Measurements from ENCODE around the gene PCP4.

PCP4 gene

DNA sequence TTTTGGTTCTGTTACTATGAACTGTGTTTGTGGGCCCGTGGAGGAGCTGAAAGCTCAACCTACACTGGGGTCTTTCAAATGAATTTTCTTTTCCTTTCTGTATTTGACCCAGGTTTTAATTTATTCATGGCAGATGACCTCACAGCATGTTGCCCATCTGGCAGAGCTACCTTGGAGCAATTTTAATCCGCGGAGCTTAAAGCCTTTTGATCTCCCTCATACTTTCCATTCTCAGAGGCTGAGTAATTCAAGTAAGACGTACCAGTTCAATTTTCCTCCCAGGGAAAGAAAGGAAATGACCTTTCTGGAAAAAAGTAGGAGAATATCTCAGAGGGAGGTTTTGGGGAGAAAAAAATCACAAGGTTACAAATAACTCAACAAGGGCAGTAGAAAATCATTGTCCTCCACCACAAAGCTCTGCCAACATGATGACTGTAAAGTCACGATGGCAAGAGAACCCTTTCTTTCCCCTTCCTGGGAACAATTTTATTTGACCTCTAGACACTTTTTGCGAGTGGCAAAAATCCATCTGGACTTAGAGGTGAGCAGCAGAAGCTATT, 21.6 kb upstream of the PCP4 start:
- H3K27ac ChIP-seq (ENCODE audit: low read depth in 2 of 2, low read length in 2 of 2): no peak overlapping the region
- no peak overlapping the region for H3K9ac ChIP-seq (ENCODE audit: low read depth in 1 of 2, low read length in 2 of 2)
- H3K4me1 ChIP-seq (ENCODE audit: control insufficient read depth in 2 of 2, insufficient read depth in 2 of 2, low read length in 2 of 2): no peaks in the 10 kb centered on the region
- H3K27me3 ChIP-seq (ENCODE audit: control insufficient read depth in 2 of 2, insufficient read depth in 2 of 2, low read length in 2 of 2): no peaks in the 10 kb centered on the region
- H3K9me3 ChIP-seq (ENCODE audit: control insufficient read depth in 2 of 2, low read length in 2 of 2): no peaks in the 10 kb centered on the region
- no peaks in the 10 kb centered on the region for H3K36me3 ChIP-seq (ENCODE audit: control insufficient read depth in 2 of 2, insufficient read depth in 2 of 2, low read length in 2 of 2)
- no peak overlapping the region for H3K4me3 ChIP-seq (ENCODE audit: low read length in 2 of 2)

DNA sequence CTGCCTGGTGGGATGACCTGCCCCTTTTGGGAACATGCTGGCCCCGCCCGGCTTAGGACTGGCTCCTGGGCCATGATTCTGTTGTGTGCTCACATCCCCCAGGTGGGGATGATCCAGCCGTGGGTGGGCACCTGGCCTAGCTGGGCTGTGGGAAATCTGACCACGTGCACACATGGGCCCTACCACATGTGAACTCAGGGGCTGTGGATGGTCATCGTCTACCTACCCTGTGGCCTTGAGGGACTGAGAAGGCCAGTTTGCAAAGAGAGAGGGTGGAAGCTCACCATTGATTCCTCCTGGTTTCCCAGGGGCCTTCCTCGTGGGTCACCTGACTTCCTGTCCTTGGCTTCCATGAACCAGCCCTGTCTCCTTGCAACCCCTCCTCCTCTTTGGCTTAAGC, 19.4 kb upstream of the PCP4 start:
- no peak overlapping the region for H3K9ac ChIP-seq (ENCODE audit: low read depth in 1 of 2, low read length in 2 of 2)
- no peak overlapping the region for H3K27ac ChIP-seq (ENCODE audit: low read depth in 2 of 2, low read length in 2 of 2)
- no peak overlapping the region for H3K4me3 ChIP-seq (ENCODE audit: low read length in 2 of 2)
- no peaks in the 10 kb centered on the region for H3K9me3 ChIP-seq (ENCODE audit: control insufficient read depth in 2 of 2, low read length in 2 of 2)
- H3K36me3 ChIP-seq (ENCODE audit: control insufficient read depth in 2 of 2, insufficient read depth in 2 of 2, low read length in 2 of 2): no peaks in the 10 kb centered on the region
- H3K27me3 ChIP-seq (ENCODE audit: control insufficient read depth in 2 of 2, insufficient read depth in 2 of 2, low read length in 2 of 2): no peaks in the 10 kb centered on the region
- H3K4me1 ChIP-seq (ENCODE audit: control insufficient read depth in 2 of 2, insufficient read depth in 2 of 2, low read length in 2 of 2): no peaks in the 10 kb centered on the region

DNA sequence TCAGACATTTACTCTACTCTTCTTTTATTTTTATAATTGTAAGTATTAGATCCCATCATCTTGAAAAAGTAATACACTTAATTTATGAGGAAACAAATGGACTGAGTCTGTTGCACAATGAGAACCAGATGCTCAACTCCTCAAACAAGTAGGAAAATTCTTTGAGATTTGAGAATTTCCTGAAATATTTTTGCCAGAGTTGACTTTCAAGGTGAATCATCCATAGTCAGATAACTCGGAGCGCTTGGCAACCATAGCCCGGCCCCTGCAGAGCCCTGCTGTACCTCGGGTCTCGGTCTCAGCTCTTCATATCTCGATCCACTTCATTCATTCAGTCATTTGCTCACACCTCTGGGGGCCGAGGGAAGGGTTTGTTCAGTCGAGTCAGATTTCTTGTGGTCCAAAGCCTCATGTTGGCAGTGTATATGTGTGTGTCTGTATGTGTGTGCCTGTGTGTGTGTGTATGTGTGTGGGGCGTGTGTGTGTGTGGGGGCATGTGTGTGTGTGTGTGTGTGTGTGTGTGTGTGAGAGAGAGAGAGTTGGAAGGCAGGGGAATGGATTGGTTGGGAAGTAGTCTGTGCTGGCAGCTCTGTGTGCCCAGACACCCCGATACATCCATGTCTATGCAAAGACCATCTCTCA, 18.1 kb upstream of the PCP4 start:
- Histone ChIP-seq H3K27ac (ENCODE audit: low read depth in 2 of 2, low read length in 2 of 2) (no peak overlapping the region), H3K36me3 (ENCODE audit: control insufficient read depth in 2 of 2, insufficient read depth in 2 of 2, low read length in 2 of 2) (no peaks in the 10 kb centered on the region), H3K27me3 (ENCODE audit: control insufficient read depth in 2 of 2, insufficient read depth in 2 of 2, low read length in 2 of 2) (no peaks in the 10 kb centered on the region), H3K9me3 (ENCODE audit: control insufficient read depth in 2 of 2, low read length in 2 of 2) (no peaks in the 10 kb centered on the region), H3K4me1 (ENCODE audit: control insufficient read depth in 2 of 2, insufficient read depth in 2 of 2, low read length in 2 of 2) (no peaks in the 10 kb centered on the region), H3K4me3 (ENCODE audit: low read length in 2 of 2) (no peak overlapping the region), H3K9ac (ENCODE audit: low read depth in 1 of 2, low read length in 2 of 2) (no peak overlapping the region)

DNA sequence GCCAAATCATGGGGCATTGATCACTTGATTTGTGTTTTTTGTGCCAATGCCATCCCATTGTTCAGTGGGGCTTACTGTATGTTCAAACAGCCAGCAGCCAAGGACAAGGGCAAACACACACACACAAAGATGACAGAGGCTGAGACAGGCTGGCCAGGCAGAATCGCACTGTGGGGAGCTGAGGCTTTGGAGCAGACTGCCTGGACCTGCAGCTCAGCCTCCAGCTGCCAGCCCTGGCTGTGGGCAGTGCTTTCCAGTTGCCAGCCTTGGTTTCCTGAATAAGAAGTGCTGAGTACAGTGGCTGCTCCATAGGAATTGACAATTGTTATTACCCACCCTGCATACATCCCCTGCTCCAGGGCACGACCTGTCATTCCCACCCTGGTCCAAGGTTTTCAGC, 16.9 kb upstream of the PCP4 start:
- H3K36me3 ChIP-seq (ENCODE audit: control insufficient read depth in 2 of 2, insufficient read depth in 2 of 2, low read length in 2 of 2): no peaks in the 10 kb centered on the region
- no peak overlapping the region for H3K27ac ChIP-seq (ENCODE audit: low read depth in 2 of 2, low read length in 2 of 2)
- no peak overlapping the region for H3K9ac ChIP-seq (ENCODE audit: low read depth in 1 of 2, low read length in 2 of 2)
- no peaks in the 10 kb centered on the region for H3K4me1 ChIP-seq (ENCODE audit: control insufficient read depth in 2 of 2, insufficient read depth in 2 of 2, low read length in 2 of 2)
- H3K27me3 ChIP-seq (ENCODE audit: control insufficient read depth in 2 of 2, insufficient read depth in 2 of 2, low read length in 2 of 2): no peaks in the 10 kb centered on the region
- no peak overlapping the region for H3K4me3 ChIP-seq (ENCODE audit: low read length in 2 of 2)
- H3K9me3 ChIP-seq (ENCODE audit: control insufficient read depth in 2 of 2, low read length in 2 of 2): no peaks in the 10 kb centered on the region

DNA sequence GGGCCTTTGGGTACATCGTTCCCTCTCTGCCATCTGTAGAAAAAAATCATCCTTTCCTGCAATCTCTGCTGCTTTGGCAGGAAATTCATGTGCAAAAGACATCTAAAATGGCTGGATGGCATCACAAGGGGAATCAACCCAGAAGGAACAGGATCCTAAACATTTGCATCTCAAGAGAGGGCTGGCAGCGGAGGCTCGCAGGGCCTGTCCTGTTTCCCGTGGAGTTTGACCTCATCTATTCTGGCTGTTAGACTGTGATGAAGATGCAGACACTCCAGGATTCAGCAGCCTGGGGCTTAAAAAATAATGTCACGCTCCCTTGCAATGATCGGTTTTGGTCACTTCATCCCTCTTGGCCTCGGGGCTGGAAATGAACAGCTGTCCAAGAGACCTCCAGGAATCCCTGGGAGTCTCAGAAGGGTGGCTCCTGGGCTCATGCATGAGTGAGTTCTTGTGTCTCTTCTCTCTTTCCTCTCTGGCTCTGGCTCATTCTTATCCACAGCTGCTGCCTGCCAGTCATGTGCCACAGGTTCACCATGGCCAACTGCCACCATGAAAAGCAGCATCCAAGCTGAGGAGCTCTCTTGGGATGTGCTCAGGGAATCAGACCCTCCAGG, 16.1 kb upstream of the PCP4 start:
- H3K4me3 ChIP-seq (ENCODE audit: low read length in 2 of 2): no peak overlapping the region
- H3K27ac ChIP-seq (ENCODE audit: low read depth in 2 of 2, low read length in 2 of 2): no peak overlapping the region
- no peaks in the 10 kb centered on the region for H3K36me3 ChIP-seq (ENCODE audit: control insufficient read depth in 2 of 2, insufficient read depth in 2 of 2, low read length in 2 of 2)
- H3K4me1 ChIP-seq (ENCODE audit: control insufficient read depth in 2 of 2, insufficient read depth in 2 of 2, low read length in 2 of 2): no peaks in the 10 kb centered on the region
- no peaks in the 10 kb centered on the region for H3K27me3 ChIP-seq (ENCODE audit: control insufficient read depth in 2 of 2, insufficient read depth in 2 of 2, low read length in 2 of 2)
- H3K9ac ChIP-seq (ENCODE audit: low read depth in 1 of 2, low read length in 2 of 2): no peak overlapping the region
- H3K9me3 ChIP-seq (ENCODE audit: control insufficient read depth in 2 of 2, low read length in 2 of 2): no peaks in the 10 kb centered on the region

DNA sequence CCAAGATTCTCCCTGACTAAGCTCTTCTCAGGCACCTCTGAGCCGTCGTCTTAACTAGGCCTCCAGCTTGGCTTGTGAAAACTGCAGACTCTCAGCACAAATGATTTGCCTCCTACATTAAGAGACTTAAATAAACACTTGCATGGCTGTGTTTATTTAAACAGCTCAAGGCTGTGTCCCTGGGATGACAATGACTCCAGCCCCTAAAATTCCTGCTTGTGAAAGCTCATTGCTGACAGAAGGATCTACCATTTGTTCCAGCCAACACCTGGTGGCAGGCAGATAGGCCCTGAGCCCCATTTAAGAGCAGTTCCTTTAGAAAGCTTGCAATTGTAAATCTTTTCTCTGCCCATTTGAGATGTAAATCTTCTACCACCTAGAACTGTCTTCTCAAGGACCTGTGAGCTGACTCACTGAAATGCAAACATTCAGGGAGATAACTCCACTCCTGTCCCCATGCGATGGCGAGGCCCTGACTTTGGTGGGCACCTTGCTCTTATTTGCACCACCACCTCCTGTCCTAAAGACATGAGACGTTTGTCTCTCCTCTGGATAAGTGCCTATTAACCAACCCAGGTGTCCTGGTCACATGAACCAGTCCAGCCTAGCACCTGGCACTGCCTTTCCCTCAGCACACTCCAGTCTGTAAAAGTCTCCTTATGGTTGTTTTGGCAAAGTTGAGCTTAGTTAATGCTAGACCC, 15.1 kb upstream of the PCP4 start:
- no peak overlapping the region for H3K4me3 ChIP-seq (ENCODE audit: low read length in 2 of 2)
- H3K36me3 ChIP-seq (ENCODE audit: control insufficient read depth in 2 of 2, insufficient read depth in 2 of 2, low read length in 2 of 2): no peaks in the 10 kb centered on the region
- no peak overlapping the region for H3K27ac ChIP-seq (ENCODE audit: low read depth in 2 of 2, low read length in 2 of 2)
- H3K9me3 ChIP-seq (ENCODE audit: control insufficient read depth in 2 of 2, low read length in 2 of 2): no peaks in the 10 kb centered on the region
- no peaks in the 10 kb centered on the region for H3K4me1 ChIP-seq (ENCODE audit: control insufficient read depth in 2 of 2, insufficient read depth in 2 of 2, low read length in 2 of 2)
- no peak overlapping the region for H3K9ac ChIP-seq (ENCODE audit: low read depth in 1 of 2, low read length in 2 of 2)
- H3K27me3 ChIP-seq (ENCODE audit: control insufficient read depth in 2 of 2, insufficient read depth in 2 of 2, low read length in 2 of 2): no peaks in the 10 kb centered on the region

DNA sequence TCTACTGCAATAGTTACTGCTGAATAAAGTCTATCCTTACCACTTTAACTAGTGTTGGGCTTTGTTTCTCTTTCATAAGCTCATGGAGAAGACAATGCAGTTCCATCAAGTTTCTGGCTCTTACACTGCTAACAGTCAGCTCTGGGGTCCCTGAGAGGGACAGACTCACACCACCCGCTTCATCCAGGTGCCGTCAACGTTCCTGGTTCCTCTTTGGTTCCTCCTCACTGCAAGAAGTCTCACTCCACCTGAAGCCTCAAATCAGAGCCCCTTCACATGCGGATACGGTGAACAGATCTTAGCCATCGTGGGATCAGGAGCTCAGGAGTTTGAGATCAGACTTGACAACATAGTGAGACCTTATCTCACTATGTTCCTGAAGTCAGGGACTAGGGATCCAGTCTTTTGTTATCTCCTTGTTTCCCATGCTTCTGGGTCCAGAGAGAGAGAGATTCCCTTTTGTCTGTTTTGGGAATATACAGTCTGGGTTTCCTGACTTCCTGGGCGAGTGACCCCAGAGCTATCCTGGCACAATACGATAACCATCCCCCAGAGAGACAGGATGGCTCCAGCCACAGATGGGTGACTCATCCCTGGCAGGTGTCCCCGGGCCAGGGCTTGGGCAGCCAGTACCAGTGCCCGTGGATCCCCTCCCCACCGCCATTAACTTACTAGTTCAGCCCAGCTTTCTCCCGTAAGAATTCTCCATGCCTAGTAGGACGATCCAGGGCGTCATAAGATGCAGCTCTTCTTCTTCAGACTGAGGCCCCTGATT, 14.3 kb upstream of the PCP4 start:
- Histone ChIP-seq H3K4me3 (ENCODE audit: low read length in 2 of 2) (no peak overlapping the region), H3K9me3 (ENCODE audit: control insufficient read depth in 2 of 2, low read length in 2 of 2) (no peaks in the 10 kb centered on the region), H3K27me3 (ENCODE audit: control insufficient read depth in 2 of 2, insufficient read depth in 2 of 2, low read length in 2 of 2) (no peaks in the 10 kb centered on the region), H3K4me1 (ENCODE audit: control insufficient read depth in 2 of 2, insufficient read depth in 2 of 2, low read length in 2 of 2) (no peaks in the 10 kb centered on the region), H3K27ac (ENCODE audit: low read depth in 2 of 2, low read length in 2 of 2) (no peak overlapping the region), H3K9ac (ENCODE audit: low read depth in 1 of 2, low read length in 2 of 2) (no peak overlapping the region), H3K36me3 (ENCODE audit: control insufficient read depth in 2 of 2, insufficient read depth in 2 of 2, low read length in 2 of 2) (no peaks in the 10 kb centered on the region)

DNA sequence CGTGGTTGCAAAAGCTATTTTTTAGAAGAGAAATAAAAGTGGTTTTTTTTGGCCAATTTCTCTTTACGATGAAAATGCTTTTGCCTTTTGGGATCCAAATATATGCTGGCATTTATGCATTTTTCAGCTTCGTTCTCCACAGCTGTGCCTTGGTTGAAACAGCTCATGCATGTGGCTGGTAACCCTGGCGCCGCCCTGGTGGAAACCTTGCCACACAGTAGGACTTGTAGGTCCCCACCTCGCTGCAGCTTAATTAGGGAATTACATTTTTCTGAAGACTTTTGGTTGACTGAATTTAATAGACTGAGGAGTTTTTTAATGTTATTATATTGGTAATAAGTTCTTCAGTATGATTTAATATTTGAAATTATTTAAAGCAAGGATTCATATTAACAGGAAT, 12.7 kb upstream of the PCP4 start:
- no peaks in the 10 kb centered on the region for H3K36me3 ChIP-seq (ENCODE audit: control insufficient read depth in 2 of 2, insufficient read depth in 2 of 2, low read length in 2 of 2)
- H3K4me1 ChIP-seq (ENCODE audit: control insufficient read depth in 2 of 2, insufficient read depth in 2 of 2, low read length in 2 of 2): no peaks in the 10 kb centered on the region
- H3K27ac ChIP-seq (ENCODE audit: low read depth in 2 of 2, low read length in 2 of 2): no peak overlapping the region
- no peak overlapping the region for H3K9ac ChIP-seq (ENCODE audit: low read depth in 1 of 2, low read length in 2 of 2)
- no peak overlapping the region for H3K4me3 ChIP-seq (ENCODE audit: low read length in 2 of 2)
- no peaks in the 10 kb centered on the region for H3K27me3 ChIP-seq (ENCODE audit: control insufficient read depth in 2 of 2, insufficient read depth in 2 of 2, low read length in 2 of 2)
- no peaks in the 10 kb centered on the region for H3K9me3 ChIP-seq (ENCODE audit: control insufficient read depth in 2 of 2, low read length in 2 of 2)

DNA sequence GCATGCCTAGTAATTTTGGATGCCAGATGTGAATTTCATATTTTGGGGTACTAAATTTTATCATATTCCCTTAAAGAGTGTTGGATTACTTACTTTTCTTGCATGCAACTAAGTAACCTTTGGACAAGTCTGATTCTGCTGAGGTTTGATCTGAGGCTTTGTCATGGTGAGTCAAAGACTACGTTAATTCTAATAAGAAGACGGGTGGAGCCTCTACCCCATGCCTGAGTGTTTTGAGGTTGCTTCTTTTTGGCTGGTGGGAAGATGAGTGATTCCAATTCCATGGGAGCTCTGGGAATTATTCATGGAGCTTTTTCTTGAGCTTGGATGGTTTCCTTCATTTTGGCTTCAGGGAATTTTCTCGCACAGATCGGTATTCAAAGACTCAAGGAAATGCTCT, 11.6 kb upstream of the PCP4 start:
- Histone ChIP-seq H3K4me1 (ENCODE audit: control insufficient read depth in 2 of 2, insufficient read depth in 2 of 2, low read length in 2 of 2) (no peaks in the 10 kb centered on the region), H3K36me3 (ENCODE audit: control insufficient read depth in 2 of 2, insufficient read depth in 2 of 2, low read length in 2 of 2) (no peaks in the 10 kb centered on the region), H3K4me3 (ENCODE audit: low read length in 2 of 2) (no peak overlapping the region), H3K27ac (ENCODE audit: low read depth in 2 of 2, low read length in 2 of 2) (no peak overlapping the region), H3K9me3 (ENCODE audit: control insufficient read depth in 2 of 2, low read length in 2 of 2) (no peaks in the 10 kb centered on the region), H3K9ac (ENCODE audit: low read depth in 1 of 2, low read length in 2 of 2) (no peak overlapping the region), H3K27me3 (ENCODE audit: control insufficient read depth in 2 of 2, insufficient read depth in 2 of 2, low read length in 2 of 2) (no peaks in the 10 kb centered on the region)

DNA sequence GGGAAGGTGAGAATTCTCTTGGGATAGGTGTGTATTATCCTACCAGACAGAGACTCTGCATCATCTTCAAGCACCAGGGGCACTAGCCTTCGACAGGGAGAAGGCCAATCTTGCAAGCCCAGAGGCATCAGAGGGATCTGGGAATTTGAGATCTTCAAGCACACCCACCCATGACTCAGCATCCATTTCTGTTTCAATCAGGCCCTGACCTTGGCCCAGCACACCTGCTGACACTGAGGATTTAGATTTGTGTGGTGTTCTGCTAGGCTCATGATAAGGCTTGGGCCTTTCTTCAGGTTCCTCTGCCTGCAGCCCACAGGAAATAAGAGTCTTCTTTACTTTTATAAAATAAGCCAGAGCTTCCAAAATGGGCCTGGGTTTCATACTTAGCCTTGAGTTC, 6.6 kb upstream of the PCP4 start:
- H3K4me1 ChIP-seq (ENCODE audit: control insufficient read depth in 2 of 2, insufficient read depth in 2 of 2, low read length in 2 of 2): no peaks in the 10 kb centered on the region
- no peaks in the 10 kb centered on the region for H3K9me3 ChIP-seq (ENCODE audit: control insufficient read depth in 2 of 2, low read length in 2 of 2)
- no peak overlapping the region for H3K4me3 ChIP-seq (ENCODE audit: low read length in 2 of 2)
- no peaks in the 10 kb centered on the region for H3K27me3 ChIP-seq (ENCODE audit: control insufficient read depth in 2 of 2, insufficient read depth in 2 of 2, low read length in 2 of 2)
- H3K9ac ChIP-seq (ENCODE audit: low read depth in 1 of 2, low read length in 2 of 2): no peak overlapping the region
- no peaks in the 10 kb centered on the region for H3K36me3 ChIP-seq (ENCODE audit: control insufficient read depth in 2 of 2, insufficient read depth in 2 of 2, low read length in 2 of 2)
- H3K27ac ChIP-seq (ENCODE audit: low read depth in 2 of 2, low read length in 2 of 2): no peak overlapping the region
